Ishikawa (cell line): ENCODE data around the gene CPB1.

Experiments
- EGR1 ChIP-seq: IDR thresholded peaks from 2 replicates; pipeline ENCODE4 v1.6.1; 2012
- EP300 ChIP-seq: IDR thresholded peaks from 2 replicates; pipeline ENCODE4 v1.6.1; 2012; ENCODE audit warnings: borderline replicate concordance
- FOXM1 ChIP-seq: IDR thresholded peaks from 2 replicates; pipeline ENCODE4 v1.6.1; 2012; ENCODE audit warnings: low read depth, borderline replicate concordance
- MAX ChIP-seq: IDR thresholded peaks from 2 replicates; pipeline ENCODE4 v1.6.1; 2012
- RAD21 ChIP-seq: IDR thresholded peaks from 2 replicates; pipeline ENCODE4 v1.6.1; 2012; ENCODE audit warnings: low read depth
- REST ChIP-seq: IDR thresholded peaks from 2 replicates; pipeline ENCODE4 v1.6.1; 2012; ENCODE audit warnings: low read depth, mild to moderate bottlenecking
- TAF1 ChIP-seq: IDR thresholded peaks from 2 replicates; pipeline ENCODE4 v1.6.1; 2012; ENCODE audit warnings: low read depth, mild to moderate bottlenecking

- TF ChIP-seq MAX (no peak), TAF1 (no peak), EGR1 (no peak), FOXM1 (no peak), EP300 (no peak), RAD21 (no peak), REST (no peak)
Measured at GRCh38 chr3:148816981-148817525, 10.6 kb upstream of the CPB1 start.
